ENCODE results near the gene RTCB.

DNA sequence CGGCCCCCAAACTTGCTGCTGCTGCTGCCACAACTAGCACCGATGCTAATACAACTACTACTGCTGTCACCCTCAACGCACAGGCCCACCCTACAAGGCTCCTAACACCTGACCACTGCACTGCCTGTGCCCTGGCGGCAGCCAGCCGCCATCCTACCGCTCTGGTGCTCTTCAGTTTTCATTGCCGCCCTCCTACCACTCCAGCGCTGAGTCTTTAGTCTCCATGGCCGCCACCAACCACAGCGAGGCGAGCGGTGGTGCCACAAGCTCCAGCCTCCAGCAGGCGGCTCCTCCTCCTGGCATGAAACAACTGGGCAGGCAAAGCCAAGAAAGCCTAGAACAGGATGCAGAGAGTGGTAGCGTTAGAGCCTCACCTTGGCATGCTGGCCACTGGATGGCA is 59.4 kb downstream of the RTCB start:
- TF ChIP-seq, protein P1, sequence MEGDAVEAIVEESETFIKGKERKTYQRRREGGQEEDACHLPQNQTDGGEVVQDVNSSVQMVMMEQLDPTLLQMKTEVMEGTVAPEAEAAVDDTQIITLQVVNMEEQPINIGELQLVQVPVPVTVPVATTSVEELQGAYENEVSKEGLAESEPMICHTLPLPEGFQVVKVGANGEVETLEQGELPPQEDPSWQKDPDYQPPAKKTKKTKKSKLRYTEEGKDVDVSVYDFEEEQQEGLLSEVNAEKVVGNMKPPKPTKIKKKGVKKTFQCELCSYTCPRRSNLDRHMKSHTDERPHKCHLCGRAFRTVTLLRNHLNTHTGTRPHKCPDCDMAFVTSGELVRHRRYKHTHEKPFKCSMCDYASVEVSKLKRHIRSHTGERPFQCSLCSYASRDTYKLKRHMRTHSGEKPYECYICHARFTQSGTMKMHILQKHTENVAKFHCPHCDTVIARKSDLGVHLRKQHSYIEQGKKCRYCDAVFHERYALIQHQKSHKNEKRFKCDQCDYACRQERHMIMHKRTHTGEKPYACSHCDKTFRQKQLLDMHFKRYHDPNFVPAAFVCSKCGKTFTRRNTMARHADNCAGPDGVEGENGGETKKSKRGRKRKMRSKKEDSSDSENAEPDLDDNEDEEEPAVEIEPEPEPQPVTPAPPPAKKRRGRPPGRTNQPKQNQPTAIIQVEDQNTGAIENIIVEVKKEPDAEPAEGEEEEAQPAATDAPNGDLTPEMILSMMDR (conservative IDR thresholded peaks at IDR 0.05; ENCODE audit: low read depth in 2 of 2), result 0 out of 4 replicates have a peak, but pooled peaks of 1 of the 2 experiments have one; percentile 7
- TF ChIP-seq, protein P2, sequence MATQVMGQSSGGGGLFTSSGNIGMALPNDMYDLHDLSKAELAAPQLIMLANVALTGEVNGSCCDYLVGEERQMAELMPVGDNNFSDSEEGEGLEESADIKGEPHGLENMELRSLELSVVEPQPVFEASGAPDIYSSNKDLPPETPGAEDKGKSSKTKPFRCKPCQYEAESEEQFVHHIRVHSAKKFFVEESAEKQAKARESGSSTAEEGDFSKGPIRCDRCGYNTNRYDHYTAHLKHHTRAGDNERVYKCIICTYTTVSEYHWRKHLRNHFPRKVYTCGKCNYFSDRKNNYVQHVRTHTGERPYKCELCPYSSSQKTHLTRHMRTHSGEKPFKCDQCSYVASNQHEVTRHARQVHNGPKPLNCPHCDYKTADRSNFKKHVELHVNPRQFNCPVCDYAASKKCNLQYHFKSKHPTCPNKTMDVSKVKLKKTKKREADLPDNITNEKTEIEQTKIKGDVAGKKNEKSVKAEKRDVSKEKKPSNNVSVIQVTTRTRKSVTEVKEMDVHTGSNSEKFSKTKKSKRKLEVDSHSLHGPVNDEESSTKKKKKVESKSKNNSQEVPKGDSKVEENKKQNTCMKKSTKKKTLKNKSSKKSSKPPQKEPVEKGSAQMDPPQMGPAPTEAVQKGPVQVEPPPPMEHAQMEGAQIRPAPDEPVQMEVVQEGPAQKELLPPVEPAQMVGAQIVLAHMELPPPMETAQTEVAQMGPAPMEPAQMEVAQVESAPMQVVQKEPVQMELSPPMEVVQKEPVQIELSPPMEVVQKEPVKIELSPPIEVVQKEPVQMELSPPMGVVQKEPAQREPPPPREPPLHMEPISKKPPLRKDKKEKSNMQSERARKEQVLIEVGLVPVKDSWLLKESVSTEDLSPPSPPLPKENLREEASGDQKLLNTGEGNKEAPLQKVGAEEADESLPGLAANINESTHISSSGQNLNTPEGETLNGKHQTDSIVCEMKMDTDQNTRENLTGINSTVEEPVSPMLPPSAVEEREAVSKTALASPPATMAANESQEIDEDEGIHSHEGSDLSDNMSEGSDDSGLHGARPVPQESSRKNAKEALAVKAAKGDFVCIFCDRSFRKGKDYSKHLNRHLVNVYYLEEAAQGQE (IDR thresholded peaks at IDR 0.05; ENCODE audit: unreplicated experiment), result no peak
- TF ChIP-seq EZH2 (IDR thresholded peaks at IDR 0.05; ENCODE audit: low read depth, unreplicated experiment) (no peak), POLR2AphosphoS5 (IDR thresholded peaks at IDR 0.05; ENCODE audit: low read depth) (no peak), EZH2phosphoT487 (IDR thresholded peaks at IDR 0.05; ENCODE audit: unreplicated experiment) (no peak), NANOG (IDR thresholded peaks at IDR 0.05; ENCODE audit: borderline replicate concordance) (no peak), CREB1 (CRISPR knock-in tag; IDR thresholded peaks at IDR 0.05; ENCODE audit: low read depth) (no peak)
- TF ChIP-seq, protein P3, sequence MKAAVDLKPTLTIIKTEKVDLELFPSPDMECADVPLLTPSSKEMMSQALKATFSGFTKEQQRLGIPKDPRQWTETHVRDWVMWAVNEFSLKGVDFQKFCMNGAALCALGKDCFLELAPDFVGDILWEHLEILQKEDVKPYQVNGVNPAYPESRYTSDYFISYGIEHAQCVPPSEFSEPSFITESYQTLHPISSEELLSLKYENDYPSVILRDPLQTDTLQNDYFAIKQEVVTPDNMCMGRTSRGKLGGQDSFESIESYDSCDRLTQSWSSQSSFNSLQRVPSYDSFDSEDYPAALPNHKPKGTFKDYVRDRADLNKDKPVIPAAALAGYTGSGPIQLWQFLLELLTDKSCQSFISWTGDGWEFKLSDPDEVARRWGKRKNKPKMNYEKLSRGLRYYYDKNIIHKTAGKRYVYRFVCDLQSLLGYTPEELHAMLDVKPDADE (IDR thresholded peaks at IDR 0.05), result no peak
